ENCODE results near the gene DLX1.

The DLX1 gene

DNA sequence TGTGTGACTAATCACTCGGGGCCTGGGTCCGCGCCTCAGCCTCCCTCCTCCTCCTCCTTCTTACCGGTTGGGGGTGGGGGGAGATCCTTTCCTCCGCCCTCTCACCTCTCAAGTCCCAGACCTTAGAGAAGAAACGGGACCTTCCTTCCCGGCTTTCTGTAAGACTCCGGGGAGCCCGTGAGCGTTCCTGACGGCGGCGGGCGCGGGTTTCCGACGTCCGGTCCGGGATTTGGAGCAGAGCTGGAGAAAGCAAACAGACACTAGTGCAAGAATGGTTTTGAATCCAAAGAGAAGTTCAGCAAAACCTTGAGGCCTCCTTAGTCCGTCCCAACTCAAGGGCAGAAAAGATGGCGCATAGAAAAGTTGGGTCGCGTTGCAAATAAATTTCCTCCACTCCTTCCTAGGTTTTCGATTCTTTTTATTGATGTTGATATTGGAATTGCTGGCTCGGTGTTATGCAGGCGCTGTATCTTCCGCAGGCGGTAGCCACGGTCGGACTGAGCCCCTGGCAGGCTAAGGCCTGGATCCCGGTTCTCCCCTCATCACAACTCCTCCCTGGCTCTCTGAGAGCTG is 2.0 kb downstream of the DLX1 start:
- no peak for DNase-seq (ENCODE audit: low read depth in 2 of 2)

DNA sequence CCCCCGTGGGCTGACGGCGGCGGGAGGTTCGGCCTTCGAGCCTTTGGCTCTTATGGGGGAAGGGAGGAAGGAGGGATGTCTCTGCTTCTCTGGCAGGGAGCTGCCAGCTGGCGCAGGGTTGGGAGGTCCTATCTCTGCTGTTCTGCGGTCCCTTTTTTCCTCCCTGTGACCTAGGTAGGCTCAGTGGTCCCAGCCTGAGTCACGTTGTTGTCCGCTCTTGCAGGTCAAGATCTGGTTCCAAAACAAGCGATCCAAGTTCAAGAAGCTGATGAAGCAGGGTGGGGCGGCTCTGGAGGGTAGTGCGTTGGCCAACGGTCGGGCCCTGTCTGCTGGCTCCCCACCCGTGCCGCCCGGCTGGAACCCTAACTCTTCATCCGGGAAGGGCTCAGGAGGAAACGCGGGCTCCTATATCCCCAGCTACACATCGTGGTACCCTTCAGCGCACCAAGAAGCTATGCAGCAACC is 2.5 kb downstream of the DLX1 start:
- no peak for DNase-seq (ENCODE audit: low read depth in 2 of 2)

DNA sequence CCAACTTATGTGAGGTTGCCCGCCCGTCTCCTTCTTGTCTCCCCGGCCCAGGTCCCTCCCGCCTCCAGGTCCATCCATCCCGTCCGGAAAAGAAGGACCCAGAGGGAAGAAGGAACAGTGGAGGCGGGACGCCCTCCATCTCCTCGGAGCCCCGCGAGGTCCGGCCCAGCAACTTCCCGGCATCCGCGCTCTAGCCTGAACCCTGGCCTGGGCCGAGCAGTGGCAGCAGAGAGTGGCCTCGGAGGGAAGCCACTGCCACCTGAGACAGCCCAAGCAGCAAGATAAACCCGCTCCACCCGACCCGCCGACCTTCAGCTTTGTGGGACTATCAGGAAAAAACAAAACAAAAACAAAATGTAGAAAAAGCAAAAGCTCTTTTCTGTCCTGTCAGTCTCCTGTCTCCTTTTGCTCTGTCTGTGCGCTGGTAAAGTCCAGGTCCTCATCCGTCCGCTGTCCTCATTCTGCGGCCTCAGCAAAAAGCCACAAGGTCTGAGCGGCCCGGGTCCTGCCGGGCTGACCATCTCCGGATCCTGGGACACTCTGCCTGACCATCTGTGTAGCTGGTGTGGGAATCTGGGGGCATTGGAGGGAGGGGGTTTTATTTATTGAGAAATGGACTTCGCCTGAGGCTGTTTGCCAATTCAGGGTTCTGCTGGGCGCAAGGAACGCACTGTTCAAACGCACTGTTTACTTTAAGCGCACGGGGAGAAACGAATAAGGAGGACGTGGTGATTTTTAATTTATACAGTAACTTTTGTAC is 3.1 kb downstream of the DLX1 start:
- no peak for DNase-seq (ENCODE audit: low read depth in 2 of 2)

DNA sequence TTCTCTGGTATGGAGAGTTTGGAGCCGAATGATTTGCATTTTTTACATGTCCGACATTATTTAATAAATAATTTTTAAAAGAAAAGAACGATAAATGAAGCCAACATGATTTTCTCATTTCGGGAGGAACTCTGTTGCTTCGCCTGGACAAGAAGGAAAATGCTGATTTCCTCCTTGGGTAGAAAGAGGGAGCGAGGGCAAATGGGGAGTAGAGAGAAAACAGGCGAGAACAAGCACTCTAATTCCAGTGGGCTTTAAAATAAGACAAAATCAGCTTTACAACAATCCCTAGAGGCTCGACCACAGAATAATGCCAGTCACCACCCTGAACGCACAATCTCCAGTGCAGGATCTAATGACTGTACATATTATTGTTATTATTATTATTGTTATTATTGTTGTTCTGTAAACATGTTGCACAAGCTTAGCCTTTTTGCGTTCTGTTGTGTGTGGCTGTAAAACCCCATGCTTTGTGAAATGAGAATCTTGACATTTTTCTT is 3.7 kb downstream of the DLX1 start:
- DNase-seq (ENCODE audit: low read depth in 2 of 2) = no peak

DNA sequence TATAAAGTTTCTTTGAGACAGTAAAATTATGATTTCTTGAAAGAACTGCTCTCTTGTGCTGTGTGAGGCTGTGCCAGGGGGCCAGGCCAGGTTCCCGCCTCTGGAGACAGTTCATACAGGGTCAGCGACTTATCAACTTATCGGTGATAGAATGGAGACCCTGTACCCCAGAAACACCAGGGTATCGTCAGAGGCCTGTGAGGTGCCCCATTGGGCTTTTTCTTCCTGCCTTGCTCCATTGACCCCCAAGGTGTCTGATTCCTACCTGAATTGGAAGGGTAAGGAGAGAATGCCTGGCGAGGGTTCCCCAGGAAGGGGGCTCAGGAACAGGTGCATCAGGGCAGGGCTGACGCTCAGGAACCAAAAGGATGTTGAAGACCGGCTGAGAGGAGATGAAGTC is 4.3 kb downstream of the DLX1 start:
- DNase-seq (ENCODE audit: low read depth in 2 of 2) = no peak

DNA sequence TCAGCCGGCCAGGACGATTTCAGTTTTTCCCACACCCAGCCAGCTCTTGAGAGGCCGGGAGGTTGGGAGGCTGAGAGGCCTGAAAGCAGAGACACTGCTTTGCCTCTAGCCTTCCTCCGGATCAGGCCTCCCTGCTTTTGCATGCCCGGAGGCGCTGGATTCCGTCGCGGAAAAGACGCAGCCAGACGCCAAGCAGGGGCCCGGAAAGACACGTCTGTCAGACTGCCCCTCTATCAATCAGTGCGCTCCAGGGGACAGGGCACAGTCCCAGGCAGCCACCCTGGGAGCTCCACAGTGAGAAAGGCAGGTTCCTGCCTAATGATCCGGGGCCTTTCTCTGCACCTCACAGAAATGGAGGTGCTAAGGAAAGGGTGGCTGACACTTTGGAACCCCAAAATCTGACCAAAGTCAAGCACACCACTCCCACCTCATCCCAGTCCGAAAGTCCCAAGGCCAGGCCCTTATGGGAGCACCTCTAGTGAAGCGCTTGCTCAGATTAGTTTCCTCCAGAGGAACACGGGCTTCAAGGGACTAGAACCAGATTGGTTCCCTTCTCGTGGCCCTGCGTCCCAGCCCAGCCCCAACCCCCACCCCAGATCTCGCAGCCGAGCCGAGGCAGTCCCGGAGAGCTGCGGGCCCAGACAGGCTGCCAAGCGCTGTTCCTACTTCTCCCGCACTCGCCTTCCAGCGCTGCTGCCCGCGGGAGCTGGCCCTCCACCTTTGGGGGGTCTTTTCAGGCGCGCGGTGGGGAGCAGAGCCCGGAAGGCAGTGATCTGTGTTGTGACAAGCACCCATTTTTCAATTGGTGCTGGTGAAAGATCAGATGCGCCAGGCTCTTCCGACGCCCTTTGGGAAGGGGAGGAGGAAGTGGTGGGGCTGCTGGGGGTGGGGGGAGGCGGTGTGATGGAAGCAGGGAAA is 5.0 kb downstream of the DLX1 start:
- no peak for DNase-seq (ENCODE audit: low read depth in 2 of 2)

DNA sequence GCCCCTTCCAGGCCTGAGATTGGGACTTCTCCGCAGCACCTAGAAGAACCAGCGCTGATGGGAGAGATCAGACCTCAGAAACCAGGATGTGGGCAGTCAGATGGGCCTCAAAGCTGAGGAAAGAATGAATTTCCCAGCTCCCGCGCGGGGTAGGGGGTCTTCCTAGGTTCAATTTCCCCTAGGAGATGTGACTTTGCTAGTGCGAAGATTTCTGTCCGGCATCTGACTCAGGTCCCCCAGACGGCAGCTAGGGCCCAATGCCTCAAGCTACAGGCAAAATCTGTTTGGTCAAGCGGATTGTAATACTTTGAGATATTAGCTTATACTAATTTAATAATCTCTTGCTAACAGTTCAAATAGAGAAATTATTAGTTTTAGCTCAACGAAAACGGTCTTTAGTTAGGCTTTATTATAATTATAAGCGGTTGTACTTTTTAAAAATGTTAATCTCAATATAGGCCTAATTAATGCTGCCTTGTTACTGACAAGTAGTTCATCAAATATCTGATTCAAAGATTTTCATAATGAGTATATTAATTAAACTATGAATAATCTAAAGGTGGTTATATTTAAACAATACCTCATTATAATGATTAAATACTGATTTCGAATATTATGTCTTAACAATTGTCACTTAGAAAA is 5.8 kb downstream of the DLX1 start:
- no peak for DNase-seq (ENCODE audit: low read depth in 2 of 2)

DNA sequence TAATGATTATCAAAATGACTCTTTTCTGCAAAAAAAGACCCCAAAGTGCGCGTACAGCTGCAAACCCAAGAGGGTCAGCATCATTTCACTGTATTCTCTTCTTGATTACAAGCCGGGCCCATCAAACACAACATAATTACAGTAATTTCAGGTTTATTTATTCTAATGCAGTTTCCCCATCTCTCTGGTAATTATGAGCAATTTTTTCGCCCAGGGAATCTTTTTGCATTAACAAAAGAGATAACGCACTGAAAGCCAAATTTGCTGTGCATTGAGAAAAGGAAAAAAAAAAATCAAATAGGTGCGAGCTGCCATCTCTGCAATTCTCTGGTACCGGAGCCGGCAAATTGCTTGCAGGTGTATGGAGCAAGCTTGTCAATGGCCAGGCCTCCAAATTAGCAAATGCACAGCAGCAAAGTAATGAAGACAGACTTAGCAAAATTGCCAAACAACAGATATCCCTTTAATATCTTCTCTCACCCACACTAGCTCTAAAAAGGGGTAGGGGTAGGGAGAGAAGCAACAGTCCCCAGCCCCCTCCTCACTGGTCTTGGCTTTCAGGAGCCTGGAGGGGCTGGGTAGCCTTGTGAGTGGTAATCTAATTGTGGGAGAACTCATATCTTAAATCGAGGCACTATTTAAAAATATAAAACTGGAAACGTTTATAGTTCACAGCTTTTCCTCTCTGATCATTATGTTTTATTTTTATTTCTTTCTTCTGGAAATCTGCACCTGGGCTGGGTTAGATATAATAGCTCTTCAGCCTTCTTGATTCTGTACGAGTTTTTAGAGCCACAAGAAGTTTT is 6.7 kb downstream of the DLX1 start:
- DNase-seq (ENCODE audit: low read depth in 2 of 2) = no peak

DNA sequence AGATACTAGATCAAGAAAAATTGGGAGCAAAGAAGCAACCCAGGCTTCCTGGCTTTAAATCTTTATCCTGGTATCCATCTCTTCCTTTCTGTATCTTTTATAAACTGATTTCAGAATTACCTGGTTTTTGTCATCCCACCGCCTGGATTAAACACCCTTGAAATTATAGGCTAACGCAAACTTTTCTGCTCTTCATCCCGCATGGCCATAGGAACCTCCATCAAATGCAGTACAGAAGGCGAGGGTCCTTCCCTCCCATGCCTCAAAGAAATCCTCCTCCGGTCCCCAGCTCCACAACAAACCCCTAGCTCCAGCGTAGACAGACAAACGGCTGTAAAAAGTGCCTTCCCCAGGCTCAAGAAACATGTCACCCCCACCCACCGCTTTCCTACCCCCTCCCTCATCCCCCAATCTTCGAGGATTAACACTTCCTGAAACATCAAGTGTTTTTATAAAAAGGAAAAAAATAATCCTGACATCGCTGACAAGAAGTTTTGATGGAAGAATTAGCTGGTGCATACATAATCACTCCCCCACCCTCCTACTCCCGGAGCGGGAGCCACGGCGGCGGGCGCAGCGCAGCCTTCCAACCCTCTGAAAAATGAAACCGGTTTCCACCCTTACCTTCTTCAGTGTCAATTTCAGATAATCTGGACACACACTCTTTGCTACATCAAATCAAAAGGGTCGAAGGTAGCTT is 7.6 kb downstream of the DLX1 start:
- no peak for DNase-seq (ENCODE audit: low read depth in 2 of 2)

DNA sequence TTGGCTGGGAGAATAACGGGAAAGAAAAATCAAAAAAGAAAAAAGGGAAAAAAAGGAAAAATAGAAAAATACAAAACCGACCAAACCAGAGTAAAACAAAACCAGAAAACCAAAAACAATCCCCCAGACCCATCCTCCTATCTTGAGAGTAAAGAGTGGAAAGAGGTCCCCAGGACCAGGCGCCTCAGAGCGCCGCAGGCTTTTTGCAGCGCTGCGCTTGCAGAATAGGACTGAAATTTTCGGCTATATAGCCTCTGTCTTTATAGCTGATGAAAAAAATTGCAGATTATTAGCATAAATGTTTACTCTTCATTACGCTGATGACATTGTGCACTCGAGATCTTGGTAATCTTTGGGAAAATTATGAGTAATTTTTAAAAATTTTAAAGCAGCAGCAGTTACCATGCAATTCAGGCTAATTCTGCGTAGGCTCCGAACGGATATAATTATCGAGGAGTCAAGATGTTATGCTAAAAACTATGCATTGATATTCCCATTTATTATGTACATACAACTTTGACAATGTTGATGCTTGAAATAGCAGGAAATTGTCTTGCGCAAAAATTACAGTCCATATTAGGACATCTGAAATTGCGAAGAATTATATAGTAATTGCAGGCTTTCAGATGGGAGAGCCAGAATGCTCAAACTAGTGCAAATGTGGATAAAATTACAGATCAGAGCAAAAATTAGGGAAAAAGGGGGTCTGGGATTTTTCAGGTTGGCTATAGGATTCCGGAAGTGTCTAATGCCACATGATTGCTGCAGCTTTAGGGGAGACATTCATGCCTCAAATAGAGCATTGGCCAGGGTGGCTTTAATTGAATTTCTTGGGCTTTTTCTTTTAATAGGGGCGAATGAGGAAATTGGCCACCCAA is 8.3 kb downstream of the DLX1 start:
- DNase-seq (ENCODE audit: low read depth in 2 of 2) = no peak

DNA sequence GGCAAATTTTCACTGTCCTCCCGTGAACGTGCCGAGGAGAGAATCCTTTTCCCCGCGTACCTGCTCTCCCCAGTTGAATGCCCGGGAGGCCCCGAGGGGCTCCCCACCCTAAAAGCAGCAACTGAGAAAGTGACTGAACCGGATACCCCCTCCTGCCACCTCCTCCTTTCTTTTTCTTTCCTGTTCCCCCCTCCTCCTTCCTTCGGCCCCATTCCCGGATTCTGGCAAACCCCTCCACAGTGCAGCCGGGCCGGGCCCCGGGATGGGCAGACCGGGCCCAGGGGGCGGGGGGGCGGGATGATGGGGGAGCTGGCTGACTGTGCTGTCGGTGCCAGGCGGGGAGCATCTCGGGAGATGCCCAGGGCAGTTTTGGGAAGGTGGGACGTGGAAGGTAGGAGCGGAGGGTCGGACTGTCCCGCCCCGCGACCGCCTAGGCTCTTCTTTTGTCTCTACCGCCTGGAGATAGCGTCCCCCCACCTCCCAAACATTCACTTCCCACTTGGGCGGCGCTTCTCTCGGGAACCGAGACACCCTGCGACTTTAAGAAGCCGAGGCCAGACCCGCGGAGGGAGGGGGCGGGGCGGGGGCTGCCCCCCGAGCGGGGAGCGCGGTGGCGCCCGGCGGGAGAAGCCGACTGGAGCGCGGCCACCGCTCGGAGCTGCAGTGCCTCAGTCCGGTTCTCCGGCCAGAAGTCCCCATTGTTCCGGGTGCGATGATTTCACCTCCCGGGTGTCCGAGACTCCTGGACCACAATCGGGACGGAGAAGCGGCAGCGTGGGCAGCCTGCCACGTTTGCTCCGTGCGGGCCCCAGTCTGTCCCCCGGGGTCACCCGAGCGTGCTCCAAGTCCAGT is 9.2 kb downstream of the DLX1 start:
- no peak for DNase-seq (ENCODE audit: low read depth in 2 of 2)

DNA sequence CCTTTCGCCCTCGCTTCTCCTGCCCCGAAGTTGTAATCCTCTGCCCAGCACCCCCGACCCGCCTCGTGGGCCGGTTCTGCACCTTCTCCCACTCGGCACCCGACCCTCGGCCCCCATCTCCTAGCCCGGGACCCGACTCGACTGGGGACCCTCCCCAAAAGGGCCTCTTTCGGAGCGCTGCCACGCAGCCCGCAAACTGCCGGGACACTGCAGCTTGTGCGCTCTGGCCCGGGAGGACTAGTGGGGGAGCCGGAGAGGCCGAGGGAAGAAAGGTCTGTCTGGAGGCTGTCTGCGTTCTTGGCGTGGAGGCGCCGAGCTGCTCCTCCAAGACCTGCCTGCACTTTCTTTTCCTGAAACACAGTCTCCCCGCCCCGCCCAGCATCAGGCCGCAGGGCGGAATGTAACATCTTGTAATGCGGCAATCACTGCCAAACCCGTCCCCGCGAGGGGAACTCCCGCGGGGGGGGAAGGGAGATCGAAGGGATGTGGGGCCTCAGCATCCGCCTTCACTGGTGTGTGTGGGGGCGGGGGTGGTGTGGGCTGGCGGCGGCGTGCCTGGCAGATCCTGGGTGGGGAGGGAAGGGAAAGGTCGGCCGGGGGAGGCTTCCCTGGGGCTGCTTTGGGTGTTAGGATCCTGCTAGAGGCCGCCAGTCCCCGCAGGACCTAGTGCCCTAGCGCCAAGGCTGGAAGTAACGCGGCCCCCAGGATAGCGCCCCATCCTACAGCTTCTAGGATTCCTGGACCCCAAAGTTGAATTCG is 10.0 kb downstream of the DLX1 start:
- DNase-seq (ENCODE audit: low read depth in 2 of 2) = peak; percentile 48 to 75

DNA sequence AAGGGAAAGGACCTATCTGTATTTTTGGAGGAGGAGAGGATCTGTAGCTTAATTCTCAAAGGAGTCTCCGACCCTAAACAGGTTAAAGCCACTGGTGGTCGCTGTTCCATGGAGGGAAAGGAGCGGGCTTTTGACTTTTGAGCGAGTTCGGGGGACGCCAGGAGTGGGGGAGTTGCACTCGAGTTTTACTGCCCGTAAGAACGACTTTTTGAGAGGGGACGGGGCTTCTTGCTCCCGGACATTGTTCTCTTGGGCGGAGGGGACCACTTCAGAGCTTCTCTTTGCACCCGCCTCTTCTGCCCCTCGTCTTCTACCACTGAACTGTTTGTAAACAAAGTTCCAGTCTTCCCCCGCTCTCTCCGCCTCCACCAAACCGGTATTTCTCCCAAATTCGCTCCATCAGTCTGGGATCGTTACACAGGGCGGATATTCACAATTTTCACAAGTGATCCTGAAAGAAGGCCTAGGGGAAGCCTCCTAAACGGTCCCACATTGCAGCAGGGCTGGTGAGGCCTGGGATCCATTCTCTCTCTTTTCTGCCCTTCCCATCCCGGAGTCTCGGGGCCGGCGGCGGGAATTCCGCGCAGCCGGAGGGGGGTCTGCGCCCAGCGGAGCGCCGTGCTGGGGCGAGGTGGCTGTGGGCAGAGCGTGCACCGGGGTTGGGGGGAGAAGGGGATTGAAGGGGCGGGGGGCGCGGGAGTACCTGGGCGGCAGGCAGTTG is 10.8 kb downstream of the DLX1 start:
- DNase-seq (ENCODE audit: low read depth in 2 of 2) = no peak

DNA sequence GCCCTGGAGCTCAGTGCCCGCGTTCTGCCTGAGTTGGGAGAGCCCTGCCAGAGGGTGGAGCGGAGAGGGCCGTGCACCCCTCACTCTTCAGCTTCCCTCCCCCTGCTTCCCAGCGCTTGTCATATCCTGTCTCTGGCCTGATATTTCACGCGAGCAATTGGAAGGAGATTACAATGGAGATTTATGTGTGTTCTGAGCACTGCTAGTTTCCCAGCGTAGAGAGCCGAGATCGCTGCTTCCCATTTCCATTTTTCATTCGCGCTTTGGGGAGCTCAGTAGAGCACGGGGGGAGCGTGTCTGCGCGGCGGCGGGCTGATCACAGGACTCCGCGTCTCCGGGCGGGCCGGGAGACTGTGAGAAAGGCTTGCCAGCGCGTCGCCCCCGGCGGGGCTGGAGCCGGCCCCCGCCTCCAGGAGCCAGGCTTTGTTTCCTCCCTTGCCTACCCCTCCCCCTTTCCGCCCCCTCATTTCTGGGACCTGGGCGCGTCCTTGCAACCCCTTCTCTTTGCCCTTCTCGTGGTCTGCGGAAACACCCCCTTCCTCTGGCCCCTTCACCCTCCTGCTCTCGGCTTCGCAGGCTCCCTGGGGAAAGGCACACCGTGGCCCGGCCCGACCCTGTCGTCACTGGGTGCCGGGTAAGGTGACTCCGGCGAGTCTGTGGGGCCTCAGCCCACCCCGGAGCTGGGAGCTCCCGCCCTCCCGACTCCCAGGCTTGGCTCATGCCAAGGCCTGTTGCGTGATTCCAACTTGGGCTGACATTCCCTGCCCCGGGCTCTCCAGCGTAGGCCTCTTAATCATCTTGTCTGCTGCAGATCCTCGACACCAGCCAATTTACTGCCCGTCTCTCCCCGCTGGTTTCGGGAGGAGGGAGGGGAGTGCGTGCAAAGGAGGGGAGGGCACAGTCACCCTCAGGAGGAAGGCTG is 11.6 kb downstream of the DLX1 start:
- DNase-seq (ENCODE audit: low read depth in 2 of 2) = no peak

DNA sequence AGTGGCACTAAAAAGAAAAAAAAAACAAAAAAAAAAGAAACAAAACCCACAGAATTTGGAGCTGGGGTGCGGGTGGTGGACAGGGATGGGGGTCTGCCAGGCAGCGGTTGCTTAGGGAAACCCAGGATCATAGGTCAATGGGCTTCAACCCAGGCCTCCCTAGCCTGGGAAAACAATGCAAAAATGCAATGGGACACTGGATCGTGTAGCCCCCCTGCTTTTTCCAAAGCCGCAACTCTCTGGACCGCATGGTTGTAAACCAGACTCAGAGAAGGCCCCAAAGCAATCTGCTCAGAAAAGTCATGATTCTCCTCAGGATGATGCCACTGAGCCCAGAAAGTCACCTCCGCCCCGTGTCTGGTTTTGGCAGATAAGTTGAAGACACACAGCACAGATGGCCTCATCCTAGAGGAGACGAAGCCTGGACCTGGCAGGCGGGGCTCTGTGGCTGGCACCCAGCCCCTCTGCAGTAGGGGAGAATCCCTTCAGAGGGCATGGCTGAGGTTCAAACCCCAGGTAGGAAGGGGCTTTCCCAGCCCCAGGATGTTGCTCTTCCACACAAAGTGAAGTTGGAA is 12.3 kb downstream of the DLX1 start:
- no peak for DNase-seq (ENCODE audit: low read depth in 2 of 2)

DNA sequence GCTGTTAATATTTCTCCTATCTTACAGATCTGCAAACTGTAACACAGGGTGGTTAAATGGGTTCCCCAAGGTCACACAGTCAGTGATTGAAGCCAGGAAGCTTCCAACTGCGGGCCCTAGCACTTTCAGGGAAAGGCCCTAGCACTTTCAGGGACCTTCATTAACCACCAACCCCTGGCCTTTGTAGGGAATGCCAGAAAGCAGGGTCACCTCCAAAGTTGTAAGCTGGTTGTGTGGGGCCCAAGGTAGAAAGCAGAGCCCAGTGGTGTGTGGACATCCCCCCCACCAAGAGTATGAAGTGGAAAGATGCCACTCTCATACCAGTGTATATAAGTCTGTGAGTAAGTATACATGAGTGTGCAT is 13.0 kb downstream of the DLX1 start:
- no peak for DNase-seq (ENCODE audit: low read depth in 2 of 2)

All from stimulated activated CD8-positive, alpha-beta memory T cell treated with anti-CD3 and anti-CD28 coated beads, Interleukin-7, amount 100 ng/mL, for 4 hours (primary cell).